ENCODE measurements around the gene DSC3.

DSC3 gene

GRCh38 chr18:31042406-31043181 lies at the start of gene DSC3:
Gene DSC3 (minus strand): TSS chr18:31042742. CDS start chr18:31042660, 82 bp downstream.
- no peak for DNase-seq (ENCODE audit: low read depth in 2 of 2)

- DNase-seq (ENCODE audit: low read depth in 2 of 2), result no peak
Observed at GRCh38 chr18:31091350-31091749, 48.8 kb upstream of the DSC3 start.

DNA sequence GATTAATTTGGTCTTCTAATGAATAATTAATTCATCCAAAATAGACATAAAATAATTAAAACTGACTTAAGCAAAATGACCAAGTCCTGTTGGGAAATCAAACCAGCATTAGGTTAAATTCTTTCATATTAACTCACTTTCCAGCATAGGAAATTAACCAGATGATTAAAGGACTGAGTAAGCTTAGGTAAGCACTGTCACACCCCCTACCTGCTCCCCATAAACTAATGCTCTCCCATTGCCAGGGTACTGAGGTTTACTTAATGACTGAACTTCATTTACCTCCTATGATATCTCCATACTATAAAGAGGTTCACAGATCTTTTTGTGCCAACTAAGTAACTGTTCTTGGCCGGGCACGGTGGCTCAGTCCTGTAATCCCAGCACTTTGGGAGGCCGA lies 46.0 kb upstream of the DSC3 start:
- no peak for DNase-seq (ENCODE audit: low read depth in 2 of 2)

DNA sequence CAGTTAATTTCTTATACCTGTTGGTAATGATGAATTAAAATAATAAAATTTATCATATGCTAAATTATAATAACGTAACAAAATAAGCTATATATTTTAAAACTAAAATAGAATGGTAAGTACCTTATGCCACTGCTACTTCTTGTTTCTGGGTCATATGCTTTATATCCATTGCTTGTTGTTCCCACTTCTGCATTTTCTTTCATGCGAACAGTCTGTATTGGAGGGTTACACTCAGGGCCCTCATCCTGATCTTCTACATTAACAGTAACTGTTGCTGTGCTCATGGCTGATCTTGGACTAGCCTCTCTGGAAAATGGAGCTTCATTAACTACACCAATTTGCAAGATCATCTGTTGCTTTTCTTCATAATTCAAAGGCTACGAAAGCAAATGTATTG lies 37.4 kb upstream of the DSC3 start:
- DNase-seq (ENCODE audit: low read depth in 2 of 2), result no peak

- DNase-seq (ENCODE audit: low read depth in 2 of 2), result no peak
Observed at GRCh38 chr18:31077878-31078277, 35.3 kb upstream of the DSC3 start.

GRCh38 chr18:31072175-31072574 lies 29.6 kb upstream of the DSC3 start:
- DNase-seq (ENCODE audit: low read depth in 2 of 2), result no peak

- no peak for DNase-seq (ENCODE audit: low read depth in 2 of 2)
Observed at GRCh38 chr18:31070206-31070605, 27.7 kb upstream of the DSC3 start.

DNA sequence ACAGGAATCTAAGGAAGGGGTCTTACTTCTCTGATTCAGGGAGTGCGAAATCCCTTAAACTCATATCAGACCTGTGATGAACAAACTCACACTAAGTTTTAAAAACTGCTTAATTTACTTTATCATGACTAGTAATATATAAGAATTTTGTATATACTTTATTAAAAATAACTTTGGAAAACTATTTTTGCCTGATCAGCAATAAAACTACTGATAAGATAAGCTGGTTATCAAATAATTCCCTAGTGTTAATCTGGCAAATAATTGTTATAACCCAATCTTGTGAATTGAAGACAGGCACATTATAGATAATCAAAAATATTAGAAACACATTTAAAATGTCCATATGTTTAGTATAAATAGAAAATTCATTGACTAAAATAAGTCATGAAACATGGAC lies 23.7 kb upstream of the DSC3 start:
- no peak for DNase-seq (ENCODE audit: low read depth in 2 of 2)

DNA sequence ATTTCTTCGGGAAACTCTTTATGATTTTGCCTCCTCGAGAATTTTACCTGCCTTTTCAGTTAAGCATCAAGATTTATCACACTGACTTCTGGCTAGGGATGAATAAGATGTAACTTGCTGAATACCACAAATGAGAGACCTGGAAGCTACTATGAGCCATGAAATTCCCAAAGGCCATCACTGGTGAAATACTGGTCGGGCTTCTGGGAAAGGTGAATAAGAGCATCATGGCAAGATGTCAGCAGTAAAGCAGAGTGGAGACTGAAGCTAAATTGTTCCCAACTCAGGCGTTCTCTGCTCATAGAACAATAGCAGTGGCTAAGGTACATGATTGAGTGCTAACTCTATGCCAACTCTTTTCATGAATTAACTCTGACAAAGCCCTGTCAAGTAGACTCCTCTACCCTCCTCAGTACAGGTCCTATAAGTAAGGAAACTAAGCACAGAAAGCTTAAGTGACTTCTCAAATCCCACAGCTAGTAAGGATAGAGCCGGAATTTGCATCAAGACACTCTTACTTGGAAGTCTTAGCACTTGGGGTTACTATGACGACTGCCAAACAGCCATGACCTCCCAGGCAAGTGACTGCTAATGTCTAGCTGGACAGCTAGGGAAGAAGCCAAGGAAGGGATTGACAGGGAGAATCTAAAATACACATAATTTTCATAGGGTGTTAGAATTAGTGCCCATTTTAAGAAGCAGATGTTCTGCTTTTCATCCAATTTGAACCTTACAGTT lies 22.7 kb upstream of the DSC3 start:
- no peak for DNase-seq (ENCODE audit: low read depth in 2 of 2)

DNA sequence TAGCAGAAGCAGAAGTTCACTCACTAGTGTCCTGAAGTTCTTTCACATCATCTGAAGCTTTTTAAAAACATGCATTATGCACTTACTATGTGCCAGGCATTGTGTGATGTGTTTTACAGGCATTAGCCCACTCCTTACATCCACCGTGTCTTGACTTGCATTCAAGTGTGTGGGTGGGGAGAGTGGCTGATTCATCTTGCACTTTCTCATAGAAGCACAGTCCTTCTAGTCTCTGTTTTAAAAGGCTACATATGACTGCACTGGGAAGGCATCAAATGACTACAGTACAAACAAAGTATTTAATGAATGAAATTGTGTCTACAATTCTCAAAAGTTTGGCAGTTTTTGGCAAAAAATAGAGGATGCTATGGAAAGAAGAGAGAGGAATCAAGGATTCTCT lies 21.6 kb upstream of the DSC3 start:
- DNase-seq (ENCODE audit: low read depth in 2 of 2), result no peak

DNA sequence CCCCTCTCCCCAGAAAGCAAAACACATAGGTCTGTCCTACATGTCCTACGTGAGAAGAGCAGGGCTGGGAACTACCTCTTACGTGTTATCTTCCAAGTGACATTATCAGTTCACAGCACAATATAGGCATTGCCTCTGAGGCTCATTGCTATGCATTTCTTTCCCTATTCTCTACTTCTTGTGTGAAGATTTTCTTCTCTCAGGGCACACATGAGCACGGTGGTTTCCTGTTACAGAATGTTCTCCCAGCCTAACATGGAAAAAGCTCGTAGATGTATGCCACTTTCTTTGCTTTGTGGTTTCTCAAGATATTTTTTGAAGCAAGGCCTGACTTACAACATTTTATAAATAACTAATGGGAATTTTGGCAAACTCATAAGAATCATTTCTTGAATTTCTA lies 19.4 kb upstream of the DSC3 start:
- no peak for DNase-seq (ENCODE audit: low read depth in 2 of 2)

GRCh38 chr18:31058897-31059296 lies 16.4 kb upstream of the DSC3 start:
- DNase-seq (ENCODE audit: low read depth in 2 of 2), result no peak

GRCh38 chr18:31057917-31058316 lies 15.4 kb upstream of the DSC3 start:
- no peak for DNase-seq (ENCODE audit: low read depth in 2 of 2)

DNA sequence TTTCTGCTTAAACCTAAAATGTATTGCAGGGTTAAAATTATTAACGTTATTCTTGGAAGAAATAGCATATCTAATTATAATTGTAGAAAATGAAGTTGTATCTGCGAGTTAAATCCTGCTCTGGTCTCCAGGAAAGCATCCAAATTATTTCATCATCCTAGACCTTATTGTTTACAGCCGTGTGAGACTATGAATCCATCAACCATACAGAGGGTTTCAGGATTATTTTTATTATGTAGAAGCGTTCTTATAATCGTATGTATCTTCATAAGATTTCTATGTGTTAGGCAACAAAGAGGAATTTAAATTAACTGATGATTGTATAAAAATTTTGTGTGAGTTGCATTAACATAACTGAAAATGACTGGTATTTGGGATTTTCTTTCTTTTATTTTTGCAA lies 14.5 kb upstream of the DSC3 start:
- DNase-seq (ENCODE audit: low read depth in 2 of 2), result no peak

DNA sequence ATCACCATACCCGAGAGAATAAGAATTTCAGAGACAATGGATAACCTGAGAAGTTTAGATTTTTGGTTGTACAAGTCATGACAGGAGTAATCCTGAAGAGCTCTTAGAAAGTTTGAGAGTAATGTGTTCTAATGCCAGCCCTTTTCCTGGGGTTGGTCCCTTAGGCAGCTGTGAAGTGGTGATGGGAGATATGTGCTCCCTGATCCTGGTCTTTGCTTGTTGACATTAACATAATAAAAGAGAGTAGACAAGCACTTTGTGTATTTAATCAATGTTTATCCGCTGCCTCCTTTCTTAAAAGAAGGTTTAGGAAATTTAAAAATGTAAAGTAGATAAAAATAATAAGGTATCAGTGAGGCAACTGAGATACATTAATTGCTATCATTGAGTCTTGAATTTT lies 13.8 kb upstream of the DSC3 start:
- DNase-seq (ENCODE audit: low read depth in 2 of 2), result no peak

DNA sequence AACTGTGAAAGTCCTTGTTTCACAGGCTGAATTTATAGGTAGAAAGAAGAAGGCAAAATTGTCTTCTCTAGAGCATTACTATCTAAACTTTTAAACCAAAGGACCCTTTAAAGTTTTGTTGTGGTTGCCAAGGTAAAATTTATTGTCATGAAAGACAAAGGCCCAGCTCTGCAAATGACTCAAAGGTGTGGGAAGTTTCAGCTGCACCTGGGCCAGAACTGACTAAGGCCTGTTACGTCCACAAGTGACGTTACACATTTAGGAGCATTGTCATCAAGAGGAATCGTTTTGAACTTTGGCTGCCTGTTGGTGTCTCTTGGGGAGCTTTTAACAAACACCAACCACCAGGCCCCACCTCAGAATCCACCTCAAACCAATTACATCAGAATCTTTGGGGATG lies 8.1 kb upstream of the DSC3 start:
- DNase-seq (ENCODE audit: low read depth in 2 of 2), result no peak

GRCh38 chr18:31049189-31049588 lies 6.6 kb upstream of the DSC3 start:
- DNase-seq (ENCODE audit: low read depth in 2 of 2), result no peak

- DNase-seq (ENCODE audit: low read depth in 2 of 2), result no peak
Observed at GRCh38 chr18:31048216-31048615, 5.7 kb upstream of the DSC3 start.

DNA sequence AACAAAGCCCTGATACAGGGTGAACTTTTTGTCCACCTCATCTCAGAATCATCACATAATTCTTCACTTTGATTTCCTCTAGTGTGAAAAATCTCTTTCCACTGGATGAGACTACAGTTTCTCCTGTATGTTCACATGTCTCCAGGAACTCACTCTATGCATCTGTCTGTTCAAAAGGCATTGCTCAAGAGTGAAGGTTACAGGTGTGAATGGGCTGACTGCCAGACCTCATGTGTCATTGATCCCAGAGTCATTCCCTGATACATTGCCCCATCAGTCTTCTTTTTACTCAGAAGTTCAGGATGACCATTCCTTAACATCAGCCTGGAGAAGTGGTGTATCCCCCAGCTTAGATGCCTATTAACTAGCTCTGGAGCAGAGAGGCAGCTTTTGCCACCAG lies 4.4 kb upstream of the DSC3 start:
- DNase-seq (ENCODE audit: low read depth in 2 of 2), result no peak

DNA sequence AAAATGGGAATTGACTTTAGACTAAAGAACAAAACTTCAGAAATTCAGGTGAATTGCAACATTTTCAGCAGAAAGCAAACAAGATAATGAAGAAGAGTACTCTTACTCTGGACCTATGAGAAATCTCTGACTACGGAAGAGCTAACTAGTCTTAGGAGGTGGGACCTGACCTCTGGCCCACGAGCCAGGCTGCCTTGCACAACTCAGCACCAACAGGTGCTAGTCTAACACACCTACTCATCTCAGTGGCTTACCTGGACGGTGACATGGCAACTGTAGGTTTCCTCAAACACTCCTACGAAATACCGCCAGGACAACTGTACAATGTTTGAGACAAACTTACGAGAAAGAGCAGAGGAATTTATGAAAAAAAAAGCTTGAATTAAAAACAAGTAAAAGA lies 3.1 kb upstream of the DSC3 start:
- DNase-seq (ENCODE audit: low read depth in 2 of 2), result no peak

DNA sequence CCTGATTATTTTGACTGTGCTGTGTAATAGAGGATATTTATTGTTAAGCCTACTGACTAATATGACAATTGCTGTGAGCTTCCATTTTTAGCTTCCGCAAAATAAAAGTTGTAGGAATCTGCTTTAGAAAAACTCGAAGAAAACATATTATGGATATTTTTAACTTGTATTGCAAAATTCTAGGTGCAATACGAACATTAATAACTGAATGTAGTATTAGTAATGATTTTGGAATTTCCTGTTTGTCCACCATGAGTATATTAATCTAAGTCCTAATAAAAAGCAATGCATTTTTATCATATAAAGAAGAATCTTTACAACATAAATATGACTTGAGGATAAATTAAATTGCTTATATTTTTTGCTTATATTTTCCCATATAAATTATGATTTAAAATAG lies 2.4 kb upstream of the DSC3 start:
- DNase-seq (ENCODE audit: low read depth in 2 of 2), result no peak

GRCh38 chr18:31043709-31044108 lies 1.2 kb upstream of the DSC3 start:
- no peak for DNase-seq (ENCODE audit: low read depth in 2 of 2)

- no peak for DNase-seq (ENCODE audit: low read depth in 2 of 2)
Observed at GRCh38 chr18:31042084-31042405, 497 bp downstream of the DSC3 start.
